HG03521 (cell line): ENCODE results near the gene TWNK.
"Not testable (repeated sequence)": the region's sequence is repeated elsewhere in the genome, so short reads cannot be mapped to it uniquely, and the experiment has no call there.

Source experiments
- ATAC-seq: cut with Tn5 transposase; IDR thresholded peaks from one replicate; pipeline ENCODE4 v1.9.1; 2021; ENCODE audit warnings: mild to moderate bottlenecking, moderate library complexity; ENCODE audit not compliant: unreplicated experiment

Gene TWNK

DNA sequence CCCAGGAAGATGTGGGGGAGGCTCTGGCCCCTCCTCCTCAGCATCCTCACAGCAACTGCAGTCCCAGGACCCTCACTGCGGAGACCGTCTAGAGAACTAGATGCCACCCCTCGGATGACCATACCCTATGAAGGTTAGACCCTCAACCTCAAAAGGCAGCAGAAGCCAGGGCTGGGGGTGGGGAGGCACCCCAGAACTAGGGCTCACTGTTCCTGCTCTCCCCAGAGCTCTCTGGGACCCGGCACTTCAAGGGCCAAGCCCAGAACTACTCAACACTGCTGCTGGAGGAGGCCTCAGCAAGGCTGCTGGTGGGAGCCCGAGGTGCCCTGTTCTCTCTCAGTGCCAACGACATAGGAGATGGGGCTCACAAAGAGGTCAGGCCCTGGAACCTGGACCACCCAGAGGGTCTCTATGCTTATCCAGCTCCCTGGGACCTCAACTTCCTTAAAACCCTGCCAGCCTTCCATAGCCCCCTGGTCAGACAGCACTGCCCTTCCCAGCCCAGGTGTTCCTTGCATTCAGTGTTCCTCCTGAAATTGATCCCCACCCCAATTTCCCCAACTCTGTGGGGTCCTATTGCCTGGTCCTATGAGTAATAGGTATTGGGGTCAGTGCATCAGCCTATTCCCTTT, 14.3 kb upstream of the TWNK start:
- no peak for ATAC-seq

DNA sequence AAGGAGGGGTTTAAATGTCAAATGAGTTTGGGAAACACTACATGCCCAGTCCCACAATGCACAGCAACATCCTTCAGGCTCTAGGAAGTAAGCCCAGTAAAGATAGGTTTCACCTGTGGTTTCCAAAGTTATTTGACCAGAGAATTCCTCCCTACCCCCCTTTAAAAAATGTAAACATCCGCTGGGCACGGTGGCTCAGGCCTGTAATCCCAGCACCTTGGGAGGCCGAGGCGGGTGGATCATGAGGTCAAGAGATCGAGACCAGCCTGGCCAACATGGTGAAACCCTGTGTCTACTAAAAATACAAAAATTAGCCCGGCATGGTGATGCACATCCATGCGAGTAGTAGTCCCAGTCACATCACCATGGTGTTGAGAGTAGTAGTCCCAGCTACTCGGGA, 11.9 kb upstream of the TWNK start:
- not testable (repeated sequence) for ATAC-seq

DNA sequence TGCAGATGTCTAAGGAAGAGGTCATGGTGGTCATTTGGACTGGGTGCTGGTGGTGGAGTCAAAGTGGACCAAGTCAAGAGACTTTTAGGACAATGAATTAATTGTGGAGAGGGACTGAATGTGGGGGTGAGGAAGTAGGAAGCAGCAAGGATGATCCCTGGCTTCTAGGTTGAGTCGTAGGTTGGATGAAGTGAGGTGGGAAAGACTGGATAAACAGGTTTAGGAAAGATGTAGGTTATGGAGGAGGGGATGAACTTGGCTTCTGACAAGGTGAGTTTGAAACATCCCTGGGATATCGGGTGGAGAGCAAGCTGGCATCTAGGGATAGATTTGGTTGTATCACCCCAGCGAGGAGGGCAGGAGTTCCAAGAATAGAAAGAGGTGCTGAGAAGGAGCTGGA, 10.4 kb upstream of the TWNK start:
- ATAC-seq, result no peak

- ATAC-seq, result no peak
Observed at GRCh38 chr10:100977436-100977835, 9.9 kb upstream of the TWNK start.

- ATAC-seq, result no peak
Observed at GRCh38 chr10:100978121-100978900, 9.0 kb upstream of the TWNK start.

DNA sequence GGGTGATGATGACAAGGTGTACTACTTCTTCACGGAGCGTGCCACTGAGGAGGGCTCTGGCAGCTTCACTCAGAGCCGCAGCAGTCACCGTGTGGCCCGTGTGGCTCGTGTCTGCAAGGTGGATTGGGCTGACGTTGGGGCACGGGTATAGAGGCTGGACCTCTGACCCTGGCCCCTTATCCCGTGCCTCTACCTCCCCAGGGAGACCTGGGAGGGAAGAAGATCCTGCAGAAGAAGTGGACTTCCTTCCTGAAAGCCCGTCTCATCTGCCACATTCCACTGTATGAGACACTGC, 8.5 kb upstream of the TWNK start:
- ATAC-seq, result no peak

- no peak for ATAC-seq
Observed at GRCh38 chr10:100979791-100980272, 7.5 kb upstream of the TWNK start.

- no peak for ATAC-seq
Observed at GRCh38 chr10:100980311-100980710, 7.0 kb upstream of the TWNK start.

DNA sequence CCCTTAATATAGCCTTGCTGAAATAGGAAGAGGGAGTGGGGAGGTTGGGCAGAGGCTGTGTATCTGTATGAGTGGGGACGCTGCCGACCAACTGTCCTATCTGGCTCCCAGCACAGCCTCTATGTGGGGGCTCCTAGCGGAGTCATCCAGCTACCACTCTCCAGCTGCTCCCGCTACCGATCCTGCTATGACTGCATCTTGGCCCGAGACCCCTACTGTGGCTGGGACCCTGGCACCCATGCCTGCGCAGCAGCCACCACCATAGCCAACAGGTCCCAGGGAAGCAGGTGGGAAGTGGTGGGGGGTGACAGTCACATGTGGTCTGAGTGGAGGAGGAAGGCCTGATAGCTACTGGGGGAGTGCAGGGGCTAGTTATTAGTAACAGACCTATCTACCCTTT, 6.6 kb upstream of the TWNK start:
- ATAC-seq, result no peak

- ATAC-seq, result no peak
Observed at GRCh38 chr10:100981178-100981772, 6.1 kb upstream of the TWNK start.

GRCh38 chr10:100982916-100983830, 4.2 kb upstream of the TWNK start:
- no peak for ATAC-seq

- no peak for ATAC-seq
Observed at GRCh38 chr10:100983868-100984671, 3.3 kb upstream of the TWNK start.

DNA sequence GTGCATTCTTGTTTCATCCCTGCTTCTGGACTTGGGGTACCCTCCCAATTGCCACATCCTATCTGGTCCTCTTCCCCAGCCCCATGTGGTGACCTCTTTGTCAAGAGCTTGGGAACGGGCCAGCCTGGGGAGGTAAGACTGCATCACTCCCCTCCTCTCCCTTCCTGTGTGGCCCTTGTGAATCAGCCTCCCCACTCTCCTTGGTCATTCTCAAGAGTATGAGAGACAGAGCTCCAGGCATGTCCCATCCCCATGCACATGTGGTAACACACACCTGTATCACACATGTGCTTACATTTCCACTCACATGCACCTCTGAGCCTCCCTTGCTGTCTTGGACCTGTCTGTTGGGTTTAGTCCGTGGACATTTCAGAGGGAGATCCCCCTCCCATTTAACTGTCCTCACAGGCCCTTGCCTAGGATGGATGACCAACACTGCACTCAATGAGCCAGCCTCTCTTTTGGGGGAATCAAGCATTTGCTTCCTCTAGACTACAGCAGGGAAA, 2.6 kb upstream of the TWNK start:
- ATAC-seq, result no peak

- ATAC-seq, result no peak
Observed at GRCh38 chr10:100985336-100985735, 2.0 kb upstream of the TWNK start.

DNA sequence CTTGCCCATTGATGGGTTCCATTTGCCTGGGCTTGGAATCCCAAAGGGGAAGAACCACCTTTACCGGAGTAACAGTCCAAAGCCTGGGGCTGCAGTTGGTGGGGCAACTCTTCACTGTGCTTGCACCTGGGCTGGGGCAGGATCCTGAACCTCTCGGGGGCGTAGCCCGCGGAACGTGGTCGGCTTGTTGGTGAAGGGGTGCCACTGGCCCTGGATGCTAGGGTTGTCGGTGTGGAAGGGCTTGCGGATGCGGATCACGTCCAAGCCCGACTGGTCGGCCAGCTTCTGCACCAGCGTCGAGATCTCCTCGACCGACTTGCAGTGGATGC, 756 bp upstream of the TWNK start:
- no peak for ATAC-seq

DNA sequence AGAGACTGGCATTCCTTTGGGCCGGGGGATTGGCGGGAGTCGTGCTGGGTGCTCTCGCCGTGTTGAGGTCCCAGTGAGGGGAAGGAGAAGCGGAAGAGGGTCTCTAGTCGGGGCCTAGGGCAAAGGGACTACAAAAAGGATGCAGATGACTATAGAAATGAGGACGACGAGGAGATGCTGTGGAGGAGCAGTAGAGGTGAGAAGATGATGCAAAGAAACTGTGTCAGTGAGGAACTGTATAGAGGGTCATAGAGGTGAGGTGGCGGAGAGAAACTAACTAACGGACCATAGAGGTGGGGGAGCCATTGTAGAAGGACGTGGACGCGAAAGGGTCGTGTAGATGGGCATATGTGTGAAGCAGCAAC, 324 bp downstream of the TWNK start:
- no peak for ATAC-seq

- ATAC-seq, result no peak
Observed at GRCh38 chr10:100988166-100988565, 823 bp downstream of the TWNK start.

- ATAC-seq, result no peak
Observed at GRCh38 chr10:100989088-100989487, 1.7 kb downstream of the TWNK start.

DNA sequence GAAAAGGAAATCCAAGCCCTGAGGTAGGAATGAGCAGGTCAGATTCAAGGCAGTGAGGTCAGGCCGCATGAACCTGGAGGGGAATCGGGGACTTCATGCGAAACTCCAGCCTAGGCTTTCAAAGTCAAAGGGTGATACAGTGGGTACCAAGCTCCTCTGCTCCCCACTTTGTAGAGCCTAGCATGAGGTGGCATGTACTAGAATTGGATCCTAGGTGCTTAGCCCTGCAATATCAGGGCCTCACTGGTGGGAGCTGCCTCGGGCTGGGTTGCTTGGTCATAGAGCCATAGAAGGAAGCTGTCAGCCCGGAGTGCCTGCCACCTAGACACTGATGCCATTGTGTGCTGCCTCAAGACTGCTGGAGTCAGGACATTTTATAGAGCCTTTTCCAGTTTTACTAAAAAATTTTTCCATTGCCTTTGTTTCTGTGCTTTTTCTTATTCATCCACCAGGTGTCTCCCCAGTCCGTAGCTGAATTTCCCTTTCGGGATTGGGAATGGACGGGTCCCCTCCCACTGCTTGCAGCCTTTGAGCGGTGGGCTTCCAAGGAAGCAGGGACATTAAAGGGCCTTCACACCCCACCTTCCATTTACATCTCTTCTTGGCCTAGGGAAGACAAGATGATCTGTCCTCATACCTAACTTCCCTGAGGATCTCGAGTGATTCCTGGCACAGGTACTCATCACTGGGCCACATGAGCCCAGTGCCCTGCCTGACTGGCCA, 6.8 kb downstream of the TWNK start:
- ATAC-seq, result no peak

GRCh38 chr10:100995181-100995580, 7.8 kb downstream of the TWNK start:
- ATAC-seq, result no peak
